ENCODE data around the gene GNPDA1.

- TF ChIP-seq EP300 (IDR thresholded peaks at IDR 0.05) (no peak), POLR2AphosphoS5 (IDR thresholded peaks at IDR 0.05) (no peak), POLR2A (IDR thresholded peaks at IDR 0.05) (no peak)
- TF ChIP-seq, protein P1, sequence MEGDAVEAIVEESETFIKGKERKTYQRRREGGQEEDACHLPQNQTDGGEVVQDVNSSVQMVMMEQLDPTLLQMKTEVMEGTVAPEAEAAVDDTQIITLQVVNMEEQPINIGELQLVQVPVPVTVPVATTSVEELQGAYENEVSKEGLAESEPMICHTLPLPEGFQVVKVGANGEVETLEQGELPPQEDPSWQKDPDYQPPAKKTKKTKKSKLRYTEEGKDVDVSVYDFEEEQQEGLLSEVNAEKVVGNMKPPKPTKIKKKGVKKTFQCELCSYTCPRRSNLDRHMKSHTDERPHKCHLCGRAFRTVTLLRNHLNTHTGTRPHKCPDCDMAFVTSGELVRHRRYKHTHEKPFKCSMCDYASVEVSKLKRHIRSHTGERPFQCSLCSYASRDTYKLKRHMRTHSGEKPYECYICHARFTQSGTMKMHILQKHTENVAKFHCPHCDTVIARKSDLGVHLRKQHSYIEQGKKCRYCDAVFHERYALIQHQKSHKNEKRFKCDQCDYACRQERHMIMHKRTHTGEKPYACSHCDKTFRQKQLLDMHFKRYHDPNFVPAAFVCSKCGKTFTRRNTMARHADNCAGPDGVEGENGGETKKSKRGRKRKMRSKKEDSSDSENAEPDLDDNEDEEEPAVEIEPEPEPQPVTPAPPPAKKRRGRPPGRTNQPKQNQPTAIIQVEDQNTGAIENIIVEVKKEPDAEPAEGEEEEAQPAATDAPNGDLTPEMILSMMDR (IDR thresholded peaks at IDR 0.05), result no peak
Observed at GRCh38 chr5:141957367-141957996, 55.3 kb downstream of the GNPDA1 start.
